Neural progenitor cell (in vitro differentiated cells): Measurements from ENCODE around the gene SIL1. TPM values are rescaled to one million over a fixed set of nuclear protein-coding genes. Genes with fewer than 3 reads are reported as not detected.
"Not testable (repeated sequence)": the region's sequence is repeated elsewhere in the genome, so short reads cannot be mapped to it uniquely, and the experiment has no call there.

Source experiments
- DNase-seq: peaks from one replicate; pipeline ENCODE4 v3.0.0-alpha.2; 2016; ENCODE audit warnings: low spot score
- H2AFZ ChIP-seq: fragments of 200-600 bp; sonication (generic); replicated peaks from 2 replicates; pipeline ENCODE4 v1.6.1; 2016; ENCODE audit warnings: antibody characterized with exemption
- H3F3A ChIP-seq: fragments of 200-600 bp; sonication (generic); 2 replicates; pipeline ENCODE4 v1.6.1; 2016; ENCODE audit warnings: antibody characterized with exemption, low read depth
- H3K27ac ChIP-seq: fragments of 200-600 bp; sonication (generic); 2 replicates; pipeline ENCODE4 v1.5.1; 2016; ENCODE audit warnings: mild to moderate bottlenecking
- H3K27me3 ChIP-seq: fragments of 200-600 bp; sonication (generic); 2 replicates; pipeline ENCODE4 v1.6.1; 2016; ENCODE audit warnings: mild to moderate bottlenecking, moderate library complexity
- H3K36me3 ChIP-seq: fragments of 200-600 bp; sonication (generic); 2 replicates; pipeline ENCODE4 v1.5.1; 2016
- H3K4me1 ChIP-seq: fragments of 200-600 bp; sonication (generic); 2 replicates; pipeline ENCODE4 v1.6.1; 2016; ENCODE audit warnings: mixed run types
- H3K4me2 ChIP-seq: fragments of 200-600 bp; sonication (generic); 2 replicates; pipeline ENCODE4 v1.6.1; 2016
- H3K4me3 ChIP-seq: fragments of 200-600 bp; sonication (generic); 2 replicates; pipeline ENCODE4 v1.5.1; 2016
- H3K79me2 ChIP-seq: fragments of 200-600 bp; sonication (generic); 2 replicates; pipeline ENCODE4 v1.6.1; 2016; ENCODE audit warnings: low read depth
- H3K9ac ChIP-seq: fragments of 200-600 bp; sonication (generic); 2 replicates; pipeline ENCODE4 v1.6.1; 2016
- H3K9me3 ChIP-seq: fragments of 200-600 bp; sonication (generic); 2 replicates; pipeline ENCODE4 v1.5.1; 2016; ENCODE audit warnings: low read depth
- H4K20me1 ChIP-seq: fragments of 200-600 bp; sonication (generic); 2 replicates; pipeline ENCODE4 v1.6.1; 2016; ENCODE audit warnings: low read depth
- H3K27ac Mint-ChIP-seq: 3 replicates; pipeline ENCODE4 v1.8.0; 2021; ENCODE audit warnings: mixed read lengths
- H3K27me3 Mint-ChIP-seq: 2 replicates; pipeline ENCODE4 v1.8.0; 2022; ENCODE audit warnings: low read depth, mild to moderate bottlenecking, inconsistent platforms, moderate library complexity, mixed read lengths; ENCODE audit not compliant: insufficient read depth
- H3K36me3 Mint-ChIP-seq: 3 replicates; pipeline ENCODE4 v1.8.0; 2021; ENCODE audit warnings: mixed read lengths
- H3K4me1 Mint-ChIP-seq: 3 replicates; pipeline ENCODE4 v1.8.0; 2021; ENCODE audit warnings: mixed read lengths
- H3K4me3 Mint-ChIP-seq: 3 replicates; pipeline ENCODE4 v1.8.0; 2021; ENCODE audit warnings: mild to moderate bottlenecking, moderate library complexity, mixed read lengths
- H3K9me3 Mint-ChIP-seq: 3 replicates; pipeline ENCODE4 v1.8.0; 2020; ENCODE audit warnings: mixed read lengths
- EZH2 ChIP-seq: fragments of 200-600 bp; sonication (generic); IDR thresholded peaks from 2 replicates; pipeline ENCODE4 v1.6.1; 2017; ENCODE audit warnings: antibody characterized with exemption, mild to moderate bottlenecking, moderate library complexity
- EZH2phosphoT487 ChIP-seq: fragments of 200-600 bp; sonication (generic); IDR thresholded peaks from 2 replicates; pipeline ENCODE4 v1.6.1; 2017; ENCODE audit warnings: antibody characterized with exemption
- total RNA-seq: library from RNA; depleted of rRNA; stranded (reverse); fragments of >200 nt; gene quantifications from 2 replicates; pipeline ENCODE4 v1.2.3, GENCODE V29; 2015; ENCODE audit warnings: low replicate concordance
- TF ChIP-seq, protein P1 (sequence below): fragments of 200-600 bp; sonication (generic); IDR thresholded peaks from 2 replicates; pipeline ENCODE4 v1.5.1; 2017; ENCODE audit warnings: antibody characterized with exemption, mild to moderate bottlenecking

Gene SIL1
- total RNA-seq, 1 donor from 2014 or later: 5.5 TPM

DNA sequence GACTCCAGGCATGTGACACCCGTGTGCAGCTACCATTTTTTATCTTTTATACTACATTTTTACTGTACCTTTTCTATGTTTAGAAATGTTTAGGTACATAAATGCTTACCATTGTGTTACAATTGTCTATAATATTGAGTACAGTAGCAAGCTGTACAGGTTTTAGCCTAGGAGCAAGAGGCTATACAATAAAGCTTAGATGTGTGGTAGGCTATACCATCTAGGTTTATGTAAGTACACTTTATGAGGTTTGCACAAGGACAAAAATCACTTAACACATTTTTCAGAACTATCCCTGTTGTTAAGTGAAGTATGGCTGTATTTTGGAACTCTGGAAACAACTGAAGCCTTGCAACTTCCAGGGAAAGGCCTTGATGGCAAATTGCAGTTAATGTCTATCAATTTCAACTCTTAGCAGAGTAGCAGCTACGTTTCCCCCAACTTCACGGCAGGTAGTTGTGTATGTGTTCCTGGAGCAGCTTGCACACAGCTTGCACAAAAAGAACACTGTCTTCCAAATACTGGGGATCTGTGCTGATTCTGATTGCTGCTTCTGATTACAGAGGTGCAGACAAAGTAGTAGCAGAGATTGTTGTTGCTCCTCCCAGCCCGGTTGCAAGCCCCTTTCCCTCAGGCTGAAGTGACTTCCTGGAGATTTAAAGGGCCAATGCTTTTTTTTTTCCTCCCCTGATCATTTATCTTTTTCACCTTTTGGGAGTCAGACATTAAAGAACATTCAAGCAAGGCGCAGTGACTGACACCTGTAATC, 30.0 kb downstream of the SIL1 start:
- no peaks in the 10 kb centered on the region for H3K36me3 ChIP-seq
- no peaks in the 10 kb centered on the region for H3K4me1 ChIP-seq
- Mint-ChIP-seq H3K4me3 (no peak overlapping the region), H3K27ac (peak overlapping the region; percentile 42), H3K36me3 (peaks cover 7% of the 10 kb centered on the region), H3K9me3 (peaks cover 23% of the 10 kb centered on the region), H3K4me1 (peaks cover 12% of the 10 kb centered on the region), H3K27me3 (peaks cover 6% of the 10 kb centered on the region)
- no peaks in the 10 kb centered on the region for H3F3A ChIP-seq
- H2AFZ ChIP-seq: peak overlapping the region; percentile 28
- TF ChIP-seq, protein P1, sequence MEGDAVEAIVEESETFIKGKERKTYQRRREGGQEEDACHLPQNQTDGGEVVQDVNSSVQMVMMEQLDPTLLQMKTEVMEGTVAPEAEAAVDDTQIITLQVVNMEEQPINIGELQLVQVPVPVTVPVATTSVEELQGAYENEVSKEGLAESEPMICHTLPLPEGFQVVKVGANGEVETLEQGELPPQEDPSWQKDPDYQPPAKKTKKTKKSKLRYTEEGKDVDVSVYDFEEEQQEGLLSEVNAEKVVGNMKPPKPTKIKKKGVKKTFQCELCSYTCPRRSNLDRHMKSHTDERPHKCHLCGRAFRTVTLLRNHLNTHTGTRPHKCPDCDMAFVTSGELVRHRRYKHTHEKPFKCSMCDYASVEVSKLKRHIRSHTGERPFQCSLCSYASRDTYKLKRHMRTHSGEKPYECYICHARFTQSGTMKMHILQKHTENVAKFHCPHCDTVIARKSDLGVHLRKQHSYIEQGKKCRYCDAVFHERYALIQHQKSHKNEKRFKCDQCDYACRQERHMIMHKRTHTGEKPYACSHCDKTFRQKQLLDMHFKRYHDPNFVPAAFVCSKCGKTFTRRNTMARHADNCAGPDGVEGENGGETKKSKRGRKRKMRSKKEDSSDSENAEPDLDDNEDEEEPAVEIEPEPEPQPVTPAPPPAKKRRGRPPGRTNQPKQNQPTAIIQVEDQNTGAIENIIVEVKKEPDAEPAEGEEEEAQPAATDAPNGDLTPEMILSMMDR: no peak
- TF ChIP-seq EZH2phosphoT487 (no peak), EZH2 (no peak)
- no peak overlapping the region for H3K9ac ChIP-seq
- H3K27ac ChIP-seq: no peak overlapping the region
- no peak for DNase-seq
- peaks cover 7% of the 10 kb centered on the region for H3K9me3 ChIP-seq
- H4K20me1 ChIP-seq: no peaks in the 10 kb centered on the region
- no peaks in the 10 kb centered on the region for H3K27me3 ChIP-seq
- H3K4me2 ChIP-seq: no peak overlapping the region
- no peak overlapping the region for H3K4me3 ChIP-seq
- H3K79me2 ChIP-seq: no peaks in the 10 kb centered on the region

DNA sequence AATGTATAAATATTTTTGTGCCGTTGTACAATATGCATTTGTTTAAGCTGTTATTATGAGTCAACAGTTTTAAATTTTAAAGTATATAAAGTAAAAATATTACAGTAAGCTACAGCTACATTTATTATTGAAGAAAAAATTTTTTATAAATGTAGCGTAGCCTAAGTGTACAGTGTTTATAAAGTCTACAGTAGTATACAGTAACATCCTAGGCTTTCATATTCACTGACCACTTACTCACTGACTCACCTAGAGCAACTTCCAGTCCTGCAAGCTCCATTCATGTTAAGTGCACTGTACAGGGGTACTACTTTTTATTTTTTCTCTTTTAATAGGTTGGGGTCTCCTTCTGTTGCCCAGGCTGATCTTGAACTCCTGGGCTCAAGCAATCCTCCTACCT, 30.6 kb downstream of the SIL1 start:
- Mint-ChIP-seq H3K27me3 (peaks cover 6% of the 10 kb centered on the region), H3K4me3 (no peak overlapping the region), H3K36me3 (peaks cover 7% of the 10 kb centered on the region), H3K27ac (no peak overlapping the region), H3K4me1 (peaks cover 14% of the 10 kb centered on the region), H3K9me3 (peaks cover 17% of the 10 kb centered on the region)
- Histone ChIP-seq H2AFZ (no peak overlapping the region), H3K36me3 (no peaks in the 10 kb centered on the region), H3K79me2 (no peaks in the 10 kb centered on the region), H4K20me1 (no peaks in the 10 kb centered on the region), H3K27ac (no peak overlapping the region), H3K27me3 (no peaks in the 10 kb centered on the region), H3K4me3 (no peak overlapping the region), H3K9me3 (peaks cover 7% of the 10 kb centered on the region), H3F3A (no peaks in the 10 kb centered on the region), H3K9ac (no peak overlapping the region), H3K4me2 (no peak overlapping the region), H3K4me1 (no peaks in the 10 kb centered on the region)
- TF ChIP-seq EZH2 (no peak), EZH2phosphoT487 (no peak)
- DNase-seq: no peak

DNA sequence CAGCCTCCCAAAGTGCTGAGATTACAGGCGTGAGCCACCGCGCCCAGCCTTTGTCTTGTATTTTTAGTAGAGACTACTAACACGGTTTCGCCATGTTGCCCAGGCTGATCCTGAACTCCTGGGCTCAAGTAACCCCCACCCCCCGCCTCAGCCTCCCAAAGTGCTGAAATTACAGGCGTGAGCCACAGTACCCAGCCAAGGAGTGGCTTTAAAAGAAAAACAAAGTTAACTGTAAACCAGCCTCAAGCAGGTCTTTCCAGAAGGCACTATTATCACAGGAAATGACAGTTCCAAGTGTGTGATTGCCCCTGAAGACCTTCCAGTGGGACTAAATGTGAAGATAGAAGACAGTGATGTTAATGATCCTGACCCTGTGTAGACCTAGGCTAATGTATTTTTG, 31.1 kb downstream of the SIL1 start:
- H4K20me1 ChIP-seq: no peaks in the 10 kb centered on the region
- H3F3A ChIP-seq: no peaks in the 10 kb centered on the region
- peaks cover 6% of the 10 kb centered on the region for H3K36me3 Mint-ChIP-seq
- no peak overlapping the region for H2AFZ ChIP-seq
- H3K79me2 ChIP-seq: no peaks in the 10 kb centered on the region
- H3K4me3 Mint-ChIP-seq: no peak overlapping the region
- DNase-seq: no peak
- no peak overlapping the region for H3K4me3 ChIP-seq
- H3K4me1 ChIP-seq: no peaks in the 10 kb centered on the region
- H3K27me3 ChIP-seq: no peaks in the 10 kb centered on the region
- H3K4me1 Mint-ChIP-seq: peaks cover 18% of the 10 kb centered on the region
- no peak overlapping the region for H3K9ac ChIP-seq
- peaks cover 6% of the 10 kb centered on the region for H3K27me3 Mint-ChIP-seq
- no peak overlapping the region for H3K4me2 ChIP-seq
- TF ChIP-seq EZH2phosphoT487 (no peak), EZH2 (no peak)
- TF ChIP-seq, protein P1: no peak
- H3K36me3 ChIP-seq: no peaks in the 10 kb centered on the region
- peaks cover 6% of the 10 kb centered on the region for H3K9me3 ChIP-seq
- peaks cover 13% of the 10 kb centered on the region for H3K9me3 Mint-ChIP-seq
- no peak overlapping the region for H3K27ac Mint-ChIP-seq
- no peak overlapping the region for H3K27ac ChIP-seq

DNA sequence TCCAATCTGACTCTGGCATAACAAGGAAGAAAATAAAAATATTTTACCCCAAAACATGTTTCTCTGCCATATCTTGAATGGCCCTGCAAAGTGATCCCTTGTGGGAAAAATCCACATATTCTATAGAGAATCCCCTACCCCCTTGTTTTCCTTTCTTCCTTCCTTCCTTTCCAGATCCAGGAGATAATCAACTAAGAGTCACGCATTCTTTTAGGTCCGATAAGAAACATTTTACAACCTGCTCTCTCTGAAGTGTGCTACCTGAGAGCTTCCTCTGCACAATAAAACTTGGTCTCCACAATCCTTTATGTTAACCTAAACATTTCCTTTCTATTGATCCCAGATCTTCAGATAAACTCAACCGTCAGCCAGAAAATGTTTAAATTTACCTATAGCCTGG, 33.3 kb downstream of the SIL1 start:
- not testable (repeated sequence) for H3K4me3 ChIP-seq, H3K9ac ChIP-seq, DNase-seq, H3K4me1 ChIP-seq, H3K27ac ChIP-seq, H3K27me3 Mint-ChIP-seq, H3K27me3 ChIP-seq, H3K4me2 ChIP-seq, H4K20me1 ChIP-seq, H3K4me3 Mint-ChIP-seq, H3K27ac Mint-ChIP-seq, H3F3A ChIP-seq, H3K36me3 ChIP-seq, H3K9me3 Mint-ChIP-seq, H3K79me2 ChIP-seq, H3K36me3 Mint-ChIP-seq, H2AFZ ChIP-seq, H3K9me3 ChIP-seq
- H3K4me1 Mint-ChIP-seq: peaks cover 30% of the 10 kb centered on the region
